Dermis microvascular lymphatic vessel endothelial cell (primary cell): Measurements from ENCODE around the gene DNAH14. TPM values are rescaled to one million over a fixed set of nuclear protein-coding genes. Genes with fewer than 3 reads are reported as not detected.

Experiments used
- DNase-seq, 2 donors: peaks; one replicate each; pipeline versions ENCODE4 v3.0.0 to v3.0.0-alpha.2; 2010; ENCODE audit warnings: low read depth in 2 of 2
- total RNA-seq: library from RNA; depleted of rRNA; stranded (reverse); fragments of >200 nt; gene quantifications from 2 replicates; pipeline ENCODE4 v1.2.1, GENCODE V29; 2014

The DNAH14 gene
- total RNA-seq, 1 donor from 2014 or later, result 4.6 TPM

GRCh38 chr1:225426395-225427234 is 497.1 kb downstream of the DNAH14 start:
- DNase-seq, result peak in 1 of 2 donors; percentile 37

GRCh38 chr1:225427235-225428067 is 498.0 kb downstream of the DNAH14 start, which contains the start of gene LBR:
TSS of gene LBR (minus strand) at chr1:225428038. CDS start at chr1:225424075, 3,963 bp downstream.
- DNase-seq, result peak in 1 of 2 donors; percentile 60

- DNase-seq, result peak; percentile 83 to 94
Measured at GRCh38 chr1:225428068-225428880, 498.8 kb downstream of the DNAH14 start.

GRCh38 chr1:225428881-225429455 is 499.5 kb downstream of the DNAH14 start:
- DNase-seq, result no peak

GRCh38 chr1:225430301-225430700 is 500.8 kb downstream of the DNAH14 start:
- peak; percentile 57 to 82 for DNase-seq

- no peak for DNase-seq
Measured at GRCh38 chr1:225431081-225431863, 501.8 kb downstream of the DNAH14 start.

GRCh38 chr1:225434046-225434445 is 504.6 kb downstream of the DNAH14 start:
- DNase-seq, result no peak

- DNase-seq, result no peak
Measured at GRCh38 chr1:225435076-225435475, 505.6 kb downstream of the DNAH14 start.

GRCh38 chr1:225435487-225435886 is 506.0 kb downstream of the DNAH14 start:
- no peak for DNase-seq

GRCh38 chr1:225435957-225436392 is 506.5 kb downstream of the DNAH14 start:
- DNase-seq, result no peak

GRCh38 chr1:225437710-225438437 is 508.4 kb downstream of the DNAH14 start:
- DNase-seq, result peak in 1 of 2 donors; percentile 50

- DNase-seq, result no peak
Measured at GRCh38 chr1:225440380-225441221, 511.1 kb downstream of the DNAH14 start.

- DNase-seq, result no peak
Measured at GRCh38 chr1:225441314-225442122, 512.0 kb downstream of the DNAH14 start.

- DNase-seq, result no peak
Measured at GRCh38 chr1:225442123-225442505, 512.6 kb downstream of the DNAH14 start.

GRCh38 chr1:225445639-225446594 is 516.4 kb downstream of the DNAH14 start:
- peak in 1 of 2 donors; percentile 38 for DNase-seq

GRCh38 chr1:225446595-225446960 is 517.1 kb downstream of the DNAH14 start:
- peak in 1 of 2 donors; percentile 62 for DNase-seq
